GM12875 (cell line): ENCODE results near the gene ASCL2.

ENCODE experiments used
- H3K4me3 ChIP-seq: one replicate; pipeline ENCODE4 v1.5.1; 2011; ENCODE audit warnings: low read depth, low read length, control low read depth
- TF ChIP-seq, protein P1 (sequence below): IDR thresholded peaks from 2 replicates; pipeline ENCODE4 v1.5.1; 2011; ENCODE audit warnings: low read depth, mild to moderate bottlenecking, control low read depth, inconsistent platforms, low read length, moderate library complexity, borderline replicate concordance; ENCODE audit not compliant: insufficient read depth

ASCL2 gene

DNA sequence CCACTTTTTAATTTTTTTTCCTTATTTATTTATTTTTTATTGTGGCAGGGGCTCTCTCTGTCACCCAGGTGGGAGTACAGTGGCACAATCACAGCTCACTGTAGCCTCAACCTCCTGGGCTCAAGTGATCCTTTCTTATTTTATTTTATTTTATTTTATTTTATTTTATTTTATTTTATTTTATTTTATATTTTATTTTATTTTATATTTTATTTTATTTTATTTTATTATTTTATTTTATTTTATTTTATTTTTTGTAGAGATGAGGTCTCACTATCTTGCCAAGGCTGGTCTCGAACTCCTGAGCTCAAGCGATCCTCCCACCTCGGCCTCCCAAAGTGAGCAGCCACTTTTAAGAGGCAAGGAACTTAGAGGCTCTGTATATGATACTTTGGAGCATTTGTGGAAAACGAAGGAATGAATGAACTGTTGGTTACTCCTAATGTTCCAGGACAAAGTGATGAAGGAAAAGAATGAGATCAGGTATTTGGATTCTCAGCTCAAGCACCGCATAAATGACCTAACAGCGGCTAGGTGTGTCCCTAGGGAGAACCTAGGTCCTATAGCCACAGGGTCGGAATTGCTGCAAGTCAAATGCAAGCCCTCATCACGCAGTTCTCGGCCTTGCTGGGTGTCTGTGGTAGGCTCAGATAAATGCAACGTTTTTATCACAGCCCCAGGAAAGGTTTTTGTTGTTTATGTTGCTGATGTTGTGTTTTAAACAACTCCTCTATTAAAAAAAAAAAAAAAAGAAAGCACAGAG, 36.5 kb downstream of the ASCL2 start:
- H3K4me3 ChIP-seq: no peak overlapping the region
- TF ChIP-seq, protein P1, sequence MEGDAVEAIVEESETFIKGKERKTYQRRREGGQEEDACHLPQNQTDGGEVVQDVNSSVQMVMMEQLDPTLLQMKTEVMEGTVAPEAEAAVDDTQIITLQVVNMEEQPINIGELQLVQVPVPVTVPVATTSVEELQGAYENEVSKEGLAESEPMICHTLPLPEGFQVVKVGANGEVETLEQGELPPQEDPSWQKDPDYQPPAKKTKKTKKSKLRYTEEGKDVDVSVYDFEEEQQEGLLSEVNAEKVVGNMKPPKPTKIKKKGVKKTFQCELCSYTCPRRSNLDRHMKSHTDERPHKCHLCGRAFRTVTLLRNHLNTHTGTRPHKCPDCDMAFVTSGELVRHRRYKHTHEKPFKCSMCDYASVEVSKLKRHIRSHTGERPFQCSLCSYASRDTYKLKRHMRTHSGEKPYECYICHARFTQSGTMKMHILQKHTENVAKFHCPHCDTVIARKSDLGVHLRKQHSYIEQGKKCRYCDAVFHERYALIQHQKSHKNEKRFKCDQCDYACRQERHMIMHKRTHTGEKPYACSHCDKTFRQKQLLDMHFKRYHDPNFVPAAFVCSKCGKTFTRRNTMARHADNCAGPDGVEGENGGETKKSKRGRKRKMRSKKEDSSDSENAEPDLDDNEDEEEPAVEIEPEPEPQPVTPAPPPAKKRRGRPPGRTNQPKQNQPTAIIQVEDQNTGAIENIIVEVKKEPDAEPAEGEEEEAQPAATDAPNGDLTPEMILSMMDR: no peak

DNA sequence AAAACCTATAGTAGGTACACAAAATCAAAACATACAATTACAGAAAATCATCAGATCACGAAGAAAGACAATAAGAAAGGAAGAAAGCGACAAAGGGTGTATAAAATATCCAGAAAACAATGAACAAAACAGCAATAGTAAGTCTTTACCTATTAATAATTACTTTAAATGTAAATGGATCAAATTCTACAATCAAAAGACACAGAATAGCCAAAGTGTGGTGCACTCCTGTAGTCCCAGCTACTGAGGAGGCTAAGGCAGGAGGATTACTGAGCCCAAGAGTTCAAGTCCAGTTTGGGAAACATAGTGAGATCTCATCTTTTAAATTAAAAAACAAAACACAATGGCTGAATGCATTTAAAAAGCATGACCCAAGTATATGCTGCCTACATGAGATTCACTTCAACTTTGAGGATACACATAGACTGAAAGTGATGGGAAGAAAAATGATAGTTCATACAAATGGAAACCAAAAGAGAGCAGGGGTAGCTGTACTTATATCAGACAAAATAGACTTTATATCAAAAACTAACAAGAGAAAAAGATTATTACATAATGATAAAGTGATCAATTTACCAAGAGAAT, 40.6 kb downstream of the ASCL2 start:
- TF ChIP-seq, protein P1: no peak
- H3K4me3 ChIP-seq: no peak overlapping the region

DNA sequence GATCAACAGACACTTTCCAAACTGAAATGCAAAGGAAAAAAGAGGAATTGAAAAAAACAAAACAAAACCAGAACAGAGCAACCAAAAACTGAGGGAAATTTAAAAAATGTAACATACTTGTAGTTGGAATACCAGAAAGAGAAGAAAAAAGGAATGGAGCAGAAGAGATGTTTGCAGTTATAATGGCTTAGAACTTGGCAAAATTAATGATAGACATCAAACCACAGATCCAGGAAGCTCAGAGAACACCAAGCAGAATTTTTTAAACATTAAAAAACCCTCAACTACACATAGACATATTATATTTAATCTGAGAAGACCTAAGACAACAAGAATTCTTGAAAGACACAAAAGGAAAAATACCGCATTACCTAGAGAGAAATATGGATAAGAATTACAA, 46.1 kb downstream of the ASCL2 start:
- TF ChIP-seq, protein P1: no peak
- H3K4me3 ChIP-seq: no peak overlapping the region

DNA sequence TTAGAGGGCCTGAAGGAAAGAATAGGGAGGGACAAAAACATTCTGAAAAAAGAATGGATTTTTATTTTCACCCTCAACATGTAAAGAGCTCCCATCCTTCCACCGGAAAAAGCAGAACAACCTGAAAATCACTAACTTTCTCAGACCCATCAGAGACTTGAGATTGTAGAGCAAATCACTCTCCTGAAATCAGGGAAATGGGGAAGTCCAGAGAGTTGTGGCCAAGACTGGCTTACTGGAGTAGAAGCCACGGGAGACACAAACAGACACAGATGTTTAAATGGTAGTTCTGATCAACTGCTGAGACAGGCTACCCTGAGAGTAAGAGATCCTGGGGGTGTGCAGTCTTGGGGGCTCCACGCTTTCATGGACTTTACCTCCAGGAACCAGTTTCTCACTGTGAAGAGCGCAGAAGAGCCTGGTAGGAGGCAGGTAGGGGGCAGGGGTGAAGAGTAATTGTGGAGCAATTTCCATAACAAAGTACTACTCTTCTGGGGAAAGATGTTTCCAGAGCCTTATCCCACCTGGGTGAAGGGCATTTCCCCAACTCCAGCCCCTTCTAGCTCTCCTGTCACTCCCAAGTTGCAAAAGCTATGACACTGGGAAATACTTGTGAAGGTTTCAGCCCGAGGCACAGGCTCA, 47.1 kb downstream of the ASCL2 start:
- no peak overlapping the region for H3K4me3 ChIP-seq

DNA sequence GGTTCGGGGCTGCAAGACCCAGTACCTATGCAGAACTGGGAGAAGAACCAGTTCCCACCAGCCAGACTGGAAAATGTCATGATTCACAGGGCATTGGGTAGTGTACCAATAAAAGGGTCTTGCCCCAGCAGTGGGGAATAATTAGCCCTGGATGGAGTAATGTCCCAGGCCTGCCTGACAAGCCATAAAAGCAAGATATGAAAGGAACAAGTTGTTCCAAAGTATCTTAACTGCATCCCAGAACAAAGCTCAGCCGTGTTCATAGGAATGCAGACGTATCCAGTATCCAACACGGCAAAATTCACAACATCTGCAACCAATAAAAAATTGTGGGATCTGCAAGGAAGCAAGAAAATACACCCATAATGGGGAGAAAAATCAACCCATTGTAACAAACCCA, 47.9 kb downstream of the ASCL2 start:
- H3K4me3 ChIP-seq: no peak overlapping the region
- TF ChIP-seq, protein P1: no peak

More for the DNA sequence above, 47.1 kb downstream of the ASCL2 start:
- TF ChIP-seq, protein P1: no peak

DNA sequence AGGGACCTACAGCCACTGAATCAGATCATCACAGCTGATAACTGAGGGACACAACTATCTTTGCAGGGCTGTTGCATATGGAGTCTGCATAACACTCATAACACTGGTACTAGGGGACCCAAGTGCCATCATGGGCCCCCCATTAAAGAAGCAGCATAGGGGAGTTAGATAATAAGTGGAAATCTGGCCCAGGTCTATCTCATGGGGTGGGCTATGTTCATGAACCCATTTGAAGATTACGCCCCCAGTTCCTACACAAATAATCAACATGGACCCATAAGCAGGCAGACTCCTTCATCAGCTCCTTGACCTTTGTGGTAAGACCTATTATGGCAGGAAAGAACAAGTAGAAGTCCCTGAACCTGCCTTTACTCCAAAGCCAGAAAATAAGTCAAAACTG, 48.8 kb downstream of the ASCL2 start:
- TF ChIP-seq, protein P1: no peak

More for the DNA sequence above, 48.8 kb downstream of the ASCL2 start:
- no peak overlapping the region for H3K4me3 ChIP-seq
